Right kidney (tissue), 1 donor: ENCODE results near the gene SUSD5.
"Not testable (repeated sequence)": the region's sequence is repeated elsewhere in the genome, so short reads cannot be mapped to it uniquely, and the experiment has no call there.

Experiments used
- DNase-seq: peaks from one replicate; pipeline ENCODE4 v3.0.0-alpha.2; 2016

Gene SUSD5

GRCh38 chr3:33152363-33153360 lies 65.9 kb downstream of the SUSD5 start:
- DNase-seq = no peak

- DNase-seq = no peak
These were observed 69.3 kb downstream of the SUSD5 start for GRCh38 chr3:33149342-33149741.

DNA sequence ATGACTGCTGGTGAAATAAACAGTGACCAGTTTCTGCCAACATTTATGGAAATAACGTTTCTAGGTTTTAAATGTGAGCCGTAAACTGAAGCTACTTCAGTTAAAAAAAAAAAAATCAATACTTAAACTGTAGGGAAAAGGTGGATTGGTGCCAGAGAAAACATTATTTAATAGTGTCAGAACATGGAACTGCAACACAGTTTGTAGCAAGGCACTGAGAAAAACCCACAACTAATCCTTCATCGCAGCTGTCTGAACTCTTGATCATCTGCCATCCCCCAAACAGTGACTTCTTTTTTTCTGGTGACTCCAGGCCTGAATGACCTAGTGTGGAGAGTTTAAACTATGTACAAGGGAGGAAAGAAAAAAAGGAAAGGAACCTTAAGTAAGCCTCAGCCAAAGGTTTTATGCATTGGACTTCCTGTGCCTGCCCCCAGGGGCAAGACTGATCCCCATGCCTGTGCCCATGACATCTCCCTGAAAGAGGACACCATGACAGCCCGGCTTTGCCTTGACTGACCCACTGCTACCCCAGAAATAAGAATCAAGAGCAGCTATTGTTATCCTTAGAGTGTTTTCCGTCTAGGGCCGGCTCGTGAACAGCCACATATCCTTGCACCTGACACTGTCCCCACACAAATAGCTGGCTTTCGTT lies 71.7 kb downstream of the SUSD5 start:
- no peak for DNase-seq

- no peak for DNase-seq
These were observed 72.6 kb downstream of the SUSD5 start for GRCh38 chr3:33145901-33146580.

GRCh38 chr3:33145221-33145900 lies 73.2 kb downstream of the SUSD5 start:
- no peak for DNase-seq

- DNase-seq = no peak
These were observed 74.2 kb downstream of the SUSD5 start for GRCh38 chr3:33144433-33144832.

DNA sequence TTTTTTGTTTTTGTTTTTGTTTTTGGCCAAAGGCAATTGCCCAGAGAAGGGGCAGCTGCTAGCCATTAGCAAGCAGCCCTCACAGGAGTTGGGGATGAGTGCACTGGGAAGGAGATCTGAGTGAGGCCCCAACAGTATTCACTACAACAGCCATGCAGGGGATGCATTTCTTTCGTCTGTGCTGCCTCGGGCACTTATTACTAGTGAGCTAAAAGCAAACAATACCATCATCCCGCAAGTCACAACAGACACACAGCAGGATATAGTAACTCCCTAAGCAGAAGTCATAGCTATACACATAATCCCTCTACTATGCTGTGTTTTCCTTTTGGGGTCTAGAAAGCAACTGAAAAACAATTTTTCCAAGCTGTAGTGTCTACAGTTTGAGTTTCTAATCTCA lies 77.6 kb downstream of the SUSD5 start:
- no peak for DNase-seq

GRCh38 chr3:33139996-33140395 lies 78.6 kb downstream of the SUSD5 start:
- DNase-seq = no peak

- DNase-seq = not testable (repeated sequence)
These were observed 79.5 kb downstream of the SUSD5 start for GRCh38 chr3:33139006-33139623.

DNA sequence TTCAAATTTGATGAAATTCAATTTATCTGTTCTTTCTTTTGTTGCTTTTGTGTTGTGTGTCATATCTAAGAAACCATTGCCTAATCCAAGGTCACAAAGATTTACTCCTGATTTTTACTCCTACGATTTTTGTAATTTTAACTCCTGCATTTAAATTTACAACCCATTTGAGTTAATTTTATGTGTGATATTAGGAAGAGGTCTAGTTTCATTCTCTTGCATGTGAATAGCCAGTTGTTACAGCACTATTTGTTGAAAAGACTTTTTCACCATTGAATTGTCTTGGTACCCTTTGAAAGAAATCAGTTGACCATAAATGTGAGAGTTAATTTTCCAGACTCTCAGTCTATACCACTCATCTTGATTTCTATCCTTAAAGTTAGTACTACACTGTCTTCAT lies 80.9 kb downstream of the SUSD5 start:
- no peak for DNase-seq

DNA sequence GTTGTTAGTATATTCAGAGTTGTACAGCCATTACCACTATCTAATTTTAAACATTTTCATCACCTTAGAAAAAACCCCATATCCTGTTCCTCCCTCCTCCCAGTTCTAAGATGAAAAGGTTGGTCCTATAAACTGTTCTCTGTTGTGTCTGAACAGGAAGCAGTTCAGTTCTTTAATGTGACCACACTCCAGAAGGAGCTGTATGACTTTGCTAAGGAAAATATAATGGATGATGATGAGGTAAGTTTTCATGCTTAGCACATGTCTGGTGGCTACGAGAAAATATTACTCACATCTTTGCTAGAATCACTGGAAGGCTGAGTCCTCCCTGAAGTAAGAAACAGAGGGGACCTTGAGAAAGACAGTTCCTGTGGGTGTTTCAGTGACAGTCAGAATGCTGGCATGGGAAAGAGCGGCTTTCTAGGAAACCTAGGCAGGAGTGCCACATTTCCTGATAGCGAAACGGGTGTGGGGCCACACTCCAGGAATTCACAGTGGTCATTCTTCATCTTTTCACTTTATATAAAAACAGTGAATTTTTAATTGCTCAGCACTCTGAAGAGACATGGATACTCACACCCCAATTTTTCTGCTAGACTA lies 84.5 kb downstream of the SUSD5 start:
- DNase-seq = no peak

DNA sequence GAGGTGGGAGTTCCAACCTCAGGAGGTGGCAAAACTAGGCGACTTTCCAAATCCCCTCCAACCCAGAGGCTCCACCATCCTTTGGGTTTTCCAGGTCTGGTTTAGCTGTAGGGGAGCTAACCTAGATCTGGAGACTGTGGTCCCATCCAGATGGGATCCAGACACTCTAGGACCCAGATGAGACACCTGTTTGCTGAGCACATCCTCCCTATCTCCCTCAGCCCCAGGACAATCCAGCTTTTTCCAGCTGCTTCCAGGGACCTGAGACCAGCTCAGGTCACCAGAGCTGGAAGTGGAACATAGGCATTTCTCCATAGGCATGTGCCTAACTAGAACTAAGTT lies 86.6 kb downstream of the SUSD5 start:
- DNase-seq = no peak

- peak; percentile 53 for DNase-seq
These were observed 87.1 kb downstream of the SUSD5 start for GRCh38 chr3:33131331-33132018.

- no peak for DNase-seq
These were observed 88.5 kb downstream of the SUSD5 start for GRCh38 chr3:33130144-33130543.

GRCh38 chr3:33128706-33129105 lies 89.9 kb downstream of the SUSD5 start:
- DNase-seq = no peak

DNA sequence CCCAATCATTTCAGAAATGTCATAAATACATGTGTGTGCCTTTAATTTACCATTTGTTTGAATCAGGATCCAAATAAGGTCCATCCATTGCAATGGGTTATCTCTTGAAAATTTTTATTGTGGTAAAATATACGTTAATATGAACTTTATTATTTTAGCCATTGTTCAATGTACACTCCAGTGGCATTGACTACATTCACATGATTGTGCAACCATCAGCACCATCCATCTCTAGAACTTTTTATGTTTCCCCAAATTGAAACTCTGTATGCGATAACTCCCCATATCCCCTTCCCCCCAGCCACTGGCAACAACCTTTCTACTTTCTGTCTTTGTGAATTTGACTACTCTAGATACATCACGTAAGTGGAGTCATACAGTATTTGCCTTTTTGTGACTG lies 92.8 kb downstream of the SUSD5 start:
- DNase-seq = no peak

DNA sequence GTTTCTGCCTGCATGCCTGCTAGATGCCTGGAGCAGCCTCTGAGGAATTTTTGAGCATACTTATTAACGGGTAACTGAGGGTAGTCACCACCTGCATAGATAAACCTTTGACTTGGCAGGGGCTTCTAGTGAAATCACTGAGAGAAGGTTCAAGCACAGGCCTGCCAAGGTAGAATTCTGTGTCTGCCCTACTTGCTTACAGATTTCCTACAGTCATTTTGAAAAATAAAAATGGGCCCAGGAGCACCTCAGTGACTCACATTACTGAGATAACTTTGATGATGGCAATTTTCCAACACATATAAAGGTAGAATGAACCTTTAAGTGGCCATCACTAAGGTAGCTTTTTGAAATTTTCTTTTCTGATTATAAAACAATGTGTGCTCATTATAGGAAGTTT lies 94.0 kb downstream of the SUSD5 start:
- no peak for DNase-seq

DNA sequence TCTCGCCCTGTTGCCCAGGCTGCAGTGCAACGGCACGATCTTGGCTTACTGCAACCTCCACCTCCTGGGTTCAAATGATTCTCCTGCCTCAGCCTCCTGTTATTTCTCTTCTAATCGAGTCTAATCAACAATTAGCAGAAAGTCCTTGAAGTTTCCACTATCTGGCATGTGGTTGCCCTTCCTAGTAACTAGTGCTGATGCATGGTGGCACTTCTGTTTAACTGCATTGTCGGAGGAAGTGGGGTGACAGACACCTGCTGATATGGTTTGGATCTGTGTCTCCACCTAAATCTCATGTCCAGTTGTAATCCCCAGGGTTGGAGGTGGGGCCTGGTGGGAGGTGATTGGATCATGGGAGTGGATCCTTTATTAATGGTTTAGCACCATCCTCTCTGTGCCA lies 95.6 kb downstream of the SUSD5 start:
- no peak for DNase-seq

GRCh38 chr3:33119891-33120290 lies 98.7 kb downstream of the SUSD5 start:
- DNase-seq = no peak

DNA sequence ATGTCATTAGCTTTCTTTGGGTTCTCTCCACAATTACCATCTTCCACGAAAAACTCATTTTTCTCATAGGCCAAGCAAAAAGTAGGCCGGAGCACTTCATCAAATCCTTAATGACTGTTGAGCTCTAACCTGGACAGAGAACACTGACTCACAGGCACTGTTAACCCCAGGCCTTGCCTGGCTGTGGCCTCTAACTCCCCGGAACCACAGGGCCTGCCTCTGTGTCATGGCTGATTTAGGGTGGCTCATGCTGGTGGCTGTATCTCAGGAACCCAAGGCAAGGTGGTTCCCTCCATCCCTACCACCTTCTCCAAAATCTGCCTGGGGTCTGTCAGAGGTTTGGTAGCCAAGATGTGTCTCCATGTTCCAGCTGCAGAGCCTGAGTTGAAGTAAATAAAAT lies 101.1 kb downstream of the SUSD5 start:
- no peak for DNase-seq
